ENCODE results near the gene NRXN3. TPM values are rescaled to one million over a fixed set of nuclear protein-coding genes. Genes with fewer than 3 reads are reported as not detected.

The NRXN3 gene
- total RNA-seq, 2 donors from 2014 or later: 1.3 to 2.3 TPM

DNA sequence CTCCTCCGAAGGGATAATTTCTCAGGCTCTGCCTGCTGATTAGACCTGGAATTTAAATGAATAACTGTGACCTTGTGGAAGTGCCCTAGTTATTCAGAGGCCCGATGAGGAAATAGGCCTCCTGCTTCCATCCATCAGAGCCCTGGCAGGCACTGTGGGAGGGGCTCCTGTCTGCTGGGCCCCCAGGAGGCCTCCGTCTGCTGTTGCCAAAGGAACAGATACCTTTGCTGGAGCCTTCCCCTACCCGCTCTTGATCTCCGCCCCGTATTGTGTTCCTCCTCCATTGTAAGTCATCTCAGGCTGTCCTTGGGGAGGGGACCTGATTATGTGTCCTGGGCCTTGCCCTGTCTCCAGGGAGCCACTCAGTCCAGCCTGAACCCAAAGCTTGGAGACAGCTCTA is 112.3 kb downstream of the NRXN3 start:
- WGBS, 2 donors: 64 to 74% methylated on average over 6 of the region's 6 CpGs
- H3K9me3 ChIP-seq: no peaks in the 10 kb centered on the region
- ATAC-seq (no peak), DNase-seq (no peak)
- no peaks in the 10 kb centered on the region for H3K27me3 ChIP-seq
- H3K36me3 ChIP-seq (replicated peaks in 1 of 2; ENCODE audit: insufficient read depth in 1 of 2, low read depth in 2 of 2): no peaks in the 10 kb centered on the region
- H3K4me1 ChIP-seq: no peaks in the 10 kb centered on the region
- TF ChIP-seq POLR2A (IDR thresholded peaks at IDR 0.05): no peak
- TF ChIP-seq, protein P1, sequence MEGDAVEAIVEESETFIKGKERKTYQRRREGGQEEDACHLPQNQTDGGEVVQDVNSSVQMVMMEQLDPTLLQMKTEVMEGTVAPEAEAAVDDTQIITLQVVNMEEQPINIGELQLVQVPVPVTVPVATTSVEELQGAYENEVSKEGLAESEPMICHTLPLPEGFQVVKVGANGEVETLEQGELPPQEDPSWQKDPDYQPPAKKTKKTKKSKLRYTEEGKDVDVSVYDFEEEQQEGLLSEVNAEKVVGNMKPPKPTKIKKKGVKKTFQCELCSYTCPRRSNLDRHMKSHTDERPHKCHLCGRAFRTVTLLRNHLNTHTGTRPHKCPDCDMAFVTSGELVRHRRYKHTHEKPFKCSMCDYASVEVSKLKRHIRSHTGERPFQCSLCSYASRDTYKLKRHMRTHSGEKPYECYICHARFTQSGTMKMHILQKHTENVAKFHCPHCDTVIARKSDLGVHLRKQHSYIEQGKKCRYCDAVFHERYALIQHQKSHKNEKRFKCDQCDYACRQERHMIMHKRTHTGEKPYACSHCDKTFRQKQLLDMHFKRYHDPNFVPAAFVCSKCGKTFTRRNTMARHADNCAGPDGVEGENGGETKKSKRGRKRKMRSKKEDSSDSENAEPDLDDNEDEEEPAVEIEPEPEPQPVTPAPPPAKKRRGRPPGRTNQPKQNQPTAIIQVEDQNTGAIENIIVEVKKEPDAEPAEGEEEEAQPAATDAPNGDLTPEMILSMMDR (IDR thresholded peaks at IDR 0.05): no peak
- H3K27ac ChIP-seq: no peak overlapping the region
- no peak overlapping the region for H3K4me3 ChIP-seq
- intact Hi-C loops (cut with DNase I): no loop called here

DNA sequence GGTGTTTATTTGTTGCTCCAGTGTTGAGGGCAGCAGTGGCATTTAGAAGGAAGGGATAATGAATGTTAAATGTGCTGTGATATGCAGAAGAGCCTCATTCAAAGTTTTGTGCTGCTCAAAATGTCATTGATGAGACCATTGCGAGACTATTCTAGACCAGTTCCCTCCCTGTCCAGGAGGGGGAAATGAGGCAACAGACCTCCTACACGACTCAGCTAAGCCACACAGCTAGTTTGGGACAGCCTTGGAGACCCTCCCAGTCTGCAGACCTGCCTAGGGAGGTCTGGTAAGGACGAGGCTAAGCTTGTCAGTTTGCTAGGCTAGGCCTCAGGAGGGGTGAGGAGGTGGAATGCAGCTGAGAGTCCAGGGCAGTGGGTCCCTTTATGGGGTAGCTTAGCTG is 116.0 kb downstream of the NRXN3 start:
- no peaks in the 10 kb centered on the region for H3K36me3 ChIP-seq (replicated peaks in 1 of 2; ENCODE audit: insufficient read depth in 1 of 2, low read depth in 2 of 2)
- ATAC-seq (no peak), DNase-seq (no peak)
- no peak overlapping the region for H3K27ac ChIP-seq
- TF ChIP-seq, protein P1 (IDR thresholded peaks at IDR 0.05): no peak
- TF ChIP-seq POLR2A (IDR thresholded peaks at IDR 0.05): no peak
- H3K4me1 ChIP-seq: no peaks in the 10 kb centered on the region
- no peaks in the 10 kb centered on the region for H3K9me3 ChIP-seq
- no peaks in the 10 kb centered on the region for H3K27me3 ChIP-seq
- 43% methylated on average over 3 of the region's 3 CpGs; no CpG with 5 or more reads in 1 of the 2 donors for WGBS, 2 donors
- intact Hi-C loops (cut with DNase I): no loop called here
- no peak overlapping the region for H3K4me3 ChIP-seq

DNA sequence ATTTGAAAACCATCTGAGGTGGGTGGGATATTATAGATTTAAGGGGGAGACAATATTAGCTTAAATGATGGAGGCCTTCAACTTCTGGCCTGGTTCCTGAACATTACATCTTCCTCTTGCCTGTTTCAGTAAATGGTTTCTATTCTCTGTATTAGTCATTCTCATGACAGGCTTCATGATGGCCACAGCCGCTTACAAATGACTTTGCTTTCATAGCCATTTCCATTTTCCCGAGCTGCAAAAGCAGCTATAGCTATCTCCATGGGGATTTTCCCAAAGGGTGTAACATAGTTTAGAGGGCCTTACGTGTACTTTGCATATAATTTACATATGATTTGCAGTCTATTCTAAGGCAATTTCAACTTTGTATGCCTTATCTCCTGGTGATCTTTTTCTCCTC is 121.8 kb downstream of the NRXN3 start:
- Histone ChIP-seq H3K27ac (no peak overlapping the region), H3K27me3 (no peaks in the 10 kb centered on the region), H3K4me1 (no peaks in the 10 kb centered on the region), H3K4me3 (no peak overlapping the region), H3K36me3 (replicated peaks in 1 of 2; ENCODE audit: insufficient read depth in 1 of 2, low read depth in 2 of 2) (no peaks in the 10 kb centered on the region), H3K9me3 (no peaks in the 10 kb centered on the region)
- ATAC-seq (no peak), DNase-seq (no peak)
- TF ChIP-seq, protein P1 (IDR thresholded peaks at IDR 0.05): no peak
- TF ChIP-seq POLR2A (IDR thresholded peaks at IDR 0.05): no peak
- intact Hi-C loops (cut with DNase I): no loop called here
- WGBS, 2 donors: 45 to 53% methylated on average over 3 of the region's 3 CpGs

DNA sequence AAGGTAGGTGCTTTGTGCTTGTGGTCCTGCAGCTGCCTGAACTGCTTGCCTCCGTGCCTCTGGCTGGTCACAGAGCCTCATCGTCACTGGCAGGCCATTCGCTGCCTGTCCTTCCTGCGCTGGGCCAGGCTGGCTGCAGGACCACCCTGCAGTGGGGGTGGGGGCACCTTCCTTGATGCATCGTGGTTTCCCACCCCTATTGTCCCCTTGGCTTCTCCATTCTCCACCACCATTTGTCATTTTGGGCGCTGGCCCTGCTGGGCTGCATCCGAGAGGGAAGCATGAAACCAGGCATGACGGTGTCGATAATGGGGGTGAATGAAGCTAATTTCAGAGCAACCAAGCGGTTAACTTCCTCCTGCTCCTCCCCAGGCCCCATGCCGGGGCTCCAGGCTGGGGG is 127.7 kb downstream of the NRXN3 start:
- no peak overlapping the region for H3K4me3 ChIP-seq
- intact Hi-C loops (cut with DNase I): no loop called here
- H3K4me1 ChIP-seq: no peaks in the 10 kb centered on the region
- no peak for DNase-seq
- no peak overlapping the region for H3K27ac ChIP-seq
- ATAC-seq: no peak
- no peaks in the 10 kb centered on the region for H3K9me3 ChIP-seq
- TF ChIP-seq POLR2A (IDR thresholded peaks at IDR 0.05): no peak
- TF ChIP-seq, protein P1 (IDR thresholded peaks at IDR 0.05): no peak
- 58 to 66% methylated on average over 11 of the region's 11 CpGs for WGBS, 2 donors
- no peaks in the 10 kb centered on the region for H3K36me3 ChIP-seq (replicated peaks in 1 of 2; ENCODE audit: insufficient read depth in 1 of 2, low read depth in 2 of 2)
- no peaks in the 10 kb centered on the region for H3K27me3 ChIP-seq

DNA sequence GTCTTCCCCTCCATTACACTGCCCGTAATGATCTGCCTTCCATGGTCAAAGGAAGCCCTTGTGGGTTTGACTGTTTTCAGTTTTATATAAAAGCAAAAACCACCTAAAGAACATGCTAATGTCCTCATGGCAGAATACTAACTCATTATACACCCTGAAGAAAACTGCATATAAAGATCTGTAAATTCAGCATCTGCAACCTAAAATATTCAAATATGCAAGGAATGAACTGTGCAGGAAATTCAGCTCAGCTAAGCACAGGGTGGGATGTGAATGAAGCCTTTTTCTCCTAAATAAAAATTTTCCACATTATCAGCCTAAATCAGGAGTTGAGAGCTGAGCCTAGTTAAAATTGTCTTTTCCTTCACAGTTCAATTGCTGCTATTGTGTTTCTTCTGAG is 128.1 kb downstream of the NRXN3 start:
- ATAC-seq (no peak), DNase-seq (no peak)
- 73 to 74% methylated on average over 1 of the region's 1 CpG for WGBS, 2 donors
- H3K4me1 ChIP-seq: no peaks in the 10 kb centered on the region
- no peak overlapping the region for H3K27ac ChIP-seq
- no peaks in the 10 kb centered on the region for H3K9me3 ChIP-seq
- H3K4me3 ChIP-seq: no peak overlapping the region
- no peaks in the 10 kb centered on the region for H3K36me3 ChIP-seq (replicated peaks in 1 of 2; ENCODE audit: insufficient read depth in 1 of 2, low read depth in 2 of 2)
- no peaks in the 10 kb centered on the region for H3K27me3 ChIP-seq
- no peak for TF ChIP-seq POLR2A (IDR thresholded peaks at IDR 0.05)
- TF ChIP-seq, protein P1 (IDR thresholded peaks at IDR 0.05): no peak
- intact Hi-C loops (cut with DNase I): no loop called here

Measured in body of pancreas (tissue), 4 donors.